HG03520 (cell line): ENCODE data around the gene FOCAD.

Experiments used
- ATAC-seq: cut with Tn5 transposase; IDR thresholded peaks from one replicate; pipeline ENCODE4 v1.9.1; 2021; ENCODE audit warnings: mild to moderate bottlenecking, moderate library complexity; ENCODE audit not compliant: unreplicated experiment

Gene FOCAD

GRCh38 chr9:20728493-20729220 lies 44.6 kb downstream of the FOCAD start:
- ATAC-seq, result no peak

GRCh38 chr9:20729523-20729922 lies 45.5 kb downstream of the FOCAD start:
- ATAC-seq, result no peak

- no peak for ATAC-seq
These were observed 48.1 kb downstream of the FOCAD start for GRCh38 chr9:20732118-20732517.

GRCh38 chr9:20734275-20734674 lies 50.2 kb downstream of the FOCAD start:
- ATAC-seq, result no peak

GRCh38 chr9:20740304-20740703 lies 56.2 kb downstream of the FOCAD start:
- ATAC-seq, result no peak

GRCh38 chr9:20740929-20741582 lies 57.0 kb downstream of the FOCAD start:
- ATAC-seq, result no peak

- no peak for ATAC-seq
These were observed 58.8 kb downstream of the FOCAD start for GRCh38 chr9:20742833-20743232.

GRCh38 chr9:20744036-20744630 lies 60.1 kb downstream of the FOCAD start:
- no peak for ATAC-seq

GRCh38 chr9:20746967-20747366 lies 62.9 kb downstream of the FOCAD start:
- ATAC-seq, result no peak

GRCh38 chr9:20749496-20750198 lies 65.6 kb downstream of the FOCAD start:
- no peak for ATAC-seq

GRCh38 chr9:20753761-20754160 lies 69.7 kb downstream of the FOCAD start:
- ATAC-seq, result no peak

GRCh38 chr9:20754556-20754955 lies 70.5 kb downstream of the FOCAD start:
- no peak for ATAC-seq

GRCh38 chr9:20760246-20760891 lies 76.3 kb downstream of the FOCAD start:
- ATAC-seq, result no peak

- no peak for ATAC-seq
These were observed 86.9 kb downstream of the FOCAD start for GRCh38 chr9:20770947-20771346.

GRCh38 chr9:20771729-20772128 lies 87.7 kb downstream of the FOCAD start:
- no peak for ATAC-seq

GRCh38 chr9:20775683-20776082 lies 91.6 kb downstream of the FOCAD start:
- no peak for ATAC-seq

GRCh38 chr9:20781092-20781491 lies 97.0 kb downstream of the FOCAD start:
- no peak for ATAC-seq

GRCh38 chr9:20782289-20782688 lies 98.2 kb downstream of the FOCAD start:
- no peak for ATAC-seq

GRCh38 chr9:20783057-20784038 lies 99.3 kb downstream of the FOCAD start:
- no peak for ATAC-seq

- ATAC-seq, result no peak
These were observed 100.1 kb downstream of the FOCAD start for GRCh38 chr9:20784196-20784595.
